Measurements from ENCODE around the gene OR5D13.

OR5D13 gene

GRCh38 chr11:55773138-55773537 is at the start of gene OR5D13:
OR5D13 (plus strand) TSS chr11:55773438; CDS start chr11:55773438, 0 bp downstream.
- no peak for DNase-seq (ENCODE audit: low read depth)

- no peak for DNase-seq (ENCODE audit: low read depth)
Observed at GRCh38 chr11:55726715-55727324, 46.4 kb upstream of the OR5D13 start.

GRCh38 chr11:55732936-55733335 is 40.3 kb upstream of the OR5D13 start:
- DNase-seq (ENCODE audit: low read depth) = no peak

- no peak for DNase-seq (ENCODE audit: low read depth)
Observed at GRCh38 chr11:55791606-55792005, 18.4 kb downstream of the OR5D13 start.

- no peak for DNase-seq (ENCODE audit: low read depth)
Observed at GRCh38 chr11:55793321-55793720, 20.1 kb downstream of the OR5D13 start.

GRCh38 chr11:55795256-55795655 is 22.0 kb downstream of the OR5D13 start, which contains the start of gene OR5D14:
OR5D14 (plus strand) TSS chr11:55795556; CDS start chr11:55795556, 0 bp downstream.
- no peak for DNase-seq (ENCODE audit: low read depth)

GRCh38 chr11:55806248-55806647 is 33.0 kb downstream of the OR5D13 start:
- DNase-seq (ENCODE audit: low read depth) = no peak

- DNase-seq (ENCODE audit: low read depth) = no peak
Observed at GRCh38 chr11:55811067-55811466, 37.8 kb downstream of the OR5D13 start, which contains the start of gene OR5L1. OR5L1 (plus strand) TSS chr11:55811367; CDS start chr11:55811467, 100 bp downstream.

GRCh38 chr11:55819330-55819729 is 46.1 kb downstream of the OR5D13 start, which contains the start of gene OR5D18:
OR5D18 (plus strand) TSS chr11:55819630; CDS start chr11:55819630, 0 bp downstream.
- no peak for DNase-seq (ENCODE audit: low read depth)

Measured in HS-5 (cell line).